ENCODE measurements around the gene ALDOA. TPM values are rescaled to one million over a fixed set of nuclear protein-coding genes. Genes with fewer than 3 reads are reported as not detected.

Gene ALDOA
- total RNA-seq, 2 donors from 2014 or later, result 857 to 918 TPM

DNA sequence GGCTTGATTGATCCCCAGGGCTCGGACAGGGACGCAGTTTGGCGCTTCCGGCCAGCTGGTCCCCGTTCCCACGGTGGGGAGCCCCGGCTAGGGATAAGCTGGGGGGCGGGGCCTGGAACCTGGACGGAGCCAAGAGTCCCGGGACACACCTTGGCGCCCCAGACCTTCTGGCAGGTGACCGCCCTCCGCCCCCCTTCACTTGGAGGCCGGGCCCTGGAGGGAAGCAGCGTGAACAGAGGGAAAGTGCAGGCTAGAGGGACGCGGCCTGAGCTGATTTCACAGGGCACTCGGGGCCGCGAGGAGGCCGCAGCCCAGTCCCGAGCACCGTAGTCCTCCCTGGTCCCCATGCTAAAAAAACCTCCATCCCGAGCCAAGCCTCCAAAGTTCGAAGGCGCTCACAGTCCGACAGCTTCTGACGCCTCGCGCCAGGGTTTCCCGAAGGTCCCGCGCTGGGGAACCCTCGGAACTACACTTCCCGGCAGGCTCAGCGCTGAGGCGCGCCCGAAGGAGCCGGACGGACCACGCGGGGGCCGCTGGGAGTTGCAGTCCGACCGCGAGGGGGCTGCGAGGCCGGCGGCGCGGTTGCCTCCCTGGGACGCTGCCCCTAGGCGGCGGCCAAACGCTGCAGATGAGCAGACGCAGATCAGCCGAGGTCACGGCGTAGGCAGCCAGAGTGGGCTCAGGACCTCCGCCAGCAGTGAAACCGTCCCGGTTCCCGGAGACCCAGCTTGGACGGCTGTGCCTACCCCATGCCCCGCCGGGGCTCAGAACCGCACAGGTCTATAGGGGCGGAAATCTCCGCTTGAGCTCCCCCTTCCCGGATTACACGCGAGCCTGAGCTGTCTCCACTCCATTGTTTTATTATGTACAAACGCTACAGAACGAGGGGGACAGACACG is 26.2 kb downstream of the ALDOA start, which contains the start of gene TBX6:
Gene TBX6, minus strand, starts transcription at position 451 of the 899 bp plus-strand sequence. CDS start 731 bp downstream, outside the sequence.
- H3K27ac Mint-ChIP-seq, result peak within 1 kb of the TSS; percentile 66
- H3K36me3 Mint-ChIP-seq (ENCODE audit: insufficient read depth in 2 of 2), result peaks cover 7 to 20% of the 10 kb centered on the region in 2 donors
- peaks cover 0 to 1% of the 10 kb centered on the region in 2 donors for H3K9me3 Mint-ChIP-seq
- peak; percentile 96 to 97 for DNase-seq
- ATAC-seq (replicated peaks in 1 of 2), result peak; percentile 81 to 83
- H3K4me3 Mint-ChIP-seq, result peak within 1 kb of the TSS; percentile 95 to 98
- H3K4me1 Mint-ChIP-seq (ENCODE audit: low read depth), result peaks cover 58% of the 10 kb centered on the region
- H3K27me3 Mint-ChIP-seq (ENCODE audit: low read depth), result no peaks in the 10 kb centered on the region

DNA sequence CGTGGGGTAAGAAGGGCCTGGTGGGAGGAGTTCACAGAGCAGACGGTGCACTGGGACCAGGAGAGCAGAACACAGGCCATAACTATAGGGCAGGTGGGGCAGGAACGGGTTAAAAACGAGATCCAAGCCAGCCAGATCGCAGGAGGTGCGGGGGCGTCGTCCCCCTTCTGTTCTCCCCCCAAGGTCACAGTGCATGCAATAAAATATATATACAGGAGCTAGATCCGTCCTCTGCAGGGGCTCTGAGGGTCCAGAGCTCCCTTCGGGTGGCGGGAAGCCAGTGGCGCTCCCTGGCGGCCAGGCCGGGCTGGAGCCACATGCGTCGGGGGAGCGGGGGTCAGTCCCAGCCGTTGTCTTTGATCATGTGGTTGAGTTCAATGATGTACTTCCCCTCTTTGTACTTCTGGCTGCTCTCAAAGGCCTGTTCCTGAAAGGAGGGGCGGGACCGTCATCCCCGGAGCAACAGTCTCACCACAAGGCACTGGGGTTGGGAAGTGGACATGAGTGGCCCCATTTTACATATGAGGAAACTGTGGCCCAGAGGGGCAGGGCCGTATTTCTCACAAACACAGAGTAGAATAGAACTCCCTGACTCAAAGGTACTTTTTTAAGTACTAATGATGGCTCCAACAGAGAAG is 26.9 kb downstream of the ALDOA start:
- Mint-ChIP-seq H3K4me1 (ENCODE audit: low read depth) (peaks cover 53% of the 10 kb centered on the region), H3K27ac (peak overlapping the region; percentile 66), H3K4me3 (peak overlapping the region; percentile 95 to 98), H3K27me3 (ENCODE audit: low read depth) (no peaks in the 10 kb centered on the region), H3K36me3 (ENCODE audit: insufficient read depth in 2 of 2) (peaks cover 12 to 21% of the 10 kb centered on the region in 2 donors), H3K9me3 (peaks cover under 1 to 3% of the 10 kb centered on the region in 2 donors)
- DNase-seq, result peak; percentile 84 to 87
- ATAC-seq (replicated peaks in 1 of 2), result peak; percentile 52 to 58

DNA sequence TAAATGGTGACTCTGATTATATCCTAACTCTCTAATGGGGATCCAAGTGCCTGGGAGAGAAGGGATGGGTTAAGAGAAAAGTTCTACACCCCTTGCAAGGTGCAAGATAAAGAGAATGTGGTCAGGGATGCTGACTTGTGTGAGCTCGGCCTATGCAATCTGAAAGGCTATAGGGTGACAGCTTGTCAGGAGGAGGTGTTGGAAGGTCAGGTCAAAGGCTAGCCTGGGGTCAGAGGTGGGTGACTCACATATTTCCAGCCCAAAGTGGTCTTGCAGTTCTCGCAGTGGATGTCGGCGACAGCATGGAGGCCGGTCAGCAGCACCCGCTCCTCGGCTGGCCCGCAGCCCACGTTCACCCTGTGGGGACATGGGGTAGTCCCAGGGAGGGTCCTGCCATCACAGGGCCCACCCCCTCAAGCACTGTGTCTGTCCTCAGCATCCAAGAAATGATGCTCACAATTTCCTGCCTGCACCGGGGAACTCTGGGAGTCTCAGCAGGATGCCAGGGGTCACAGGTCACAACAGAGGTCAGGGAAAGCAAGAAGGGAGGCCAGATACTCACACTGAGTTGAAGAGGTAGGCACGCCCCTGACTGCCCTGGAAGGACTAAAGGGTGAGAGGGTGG is 29.1 kb downstream of the ALDOA start:
- DNase-seq (no peak), ATAC-seq (replicated peaks in 1 of 2) (no peak)
- Mint-ChIP-seq H3K4me3 (peak overlapping the region; percentile 92 to 95), H3K4me1 (ENCODE audit: low read depth) (peaks cover 47% of the 10 kb centered on the region), H3K27ac (peak overlapping the region; percentile 77), H3K36me3 (ENCODE audit: insufficient read depth in 2 of 2) (peaks cover 16 to 24% of the 10 kb centered on the region in 2 donors), H3K27me3 (ENCODE audit: low read depth) (no peaks in the 10 kb centered on the region), H3K9me3 (peaks cover 5% of the 10 kb centered on the region in 2 donors)

- Mint-ChIP-seq H3K36me3 (ENCODE audit: insufficient read depth in 2 of 2) (peaks cover 16 to 24% of the 10 kb centered on the region in 2 donors), H3K4me3 (peak overlapping the region; percentile 92 to 95), H3K27me3 (ENCODE audit: low read depth) (no peaks in the 10 kb centered on the region), H3K27ac (peak overlapping the region; percentile 86), H3K9me3 (peaks cover 5% of the 10 kb centered on the region in 2 donors), H3K4me1 (ENCODE audit: low read depth) (peaks cover 39% of the 10 kb centered on the region)
- peak; percentile 31 to 32 for DNase-seq
- ATAC-seq (replicated peaks in 1 of 2), result no peak
Observed at GRCh38 chr16:30095166-30096078, 29.9 kb downstream of the ALDOA start.

- Mint-ChIP-seq H3K4me3 (peak within 1 kb of the TSS; percentile 92 to 95), H3K27ac (peak within 1 kb of the TSS; percentile 86), H3K27me3 (ENCODE audit: low read depth) (no peaks in the 10 kb centered on the region), H3K4me1 (ENCODE audit: low read depth) (peaks cover 38% of the 10 kb centered on the region), H3K9me3 (peaks cover 5% of the 10 kb centered on the region in 2 donors), H3K36me3 (ENCODE audit: insufficient read depth in 2 of 2) (peaks cover 16 to 24% of the 10 kb centered on the region in 2 donors)
- ATAC-seq (replicated peaks in 1 of 2) (peak; percentile 66 to 67), DNase-seq (peak; percentile 93 to 95)
Observed at GRCh38 chr16:30096105-30096861, 30.7 kb downstream of the ALDOA start, which contains the start of gene YPEL3. TSS of gene YPEL3 (minus strand) at chr16:30096213. CDS start at chr16:30095482, 731 bp downstream.

GRCh38 chr16:30096862-30097563 is 31.5 kb downstream of the ALDOA start:
- DNase-seq, result no peak
- peaks cover 36% of the 10 kb centered on the region for H3K4me1 Mint-ChIP-seq (ENCODE audit: low read depth)
- H3K4me3 Mint-ChIP-seq, result peak overlapping the region; percentile 74 to 81
- no peak for ATAC-seq (replicated peaks in 1 of 2)
- H3K27me3 Mint-ChIP-seq (ENCODE audit: low read depth), result no peaks in the 10 kb centered on the region
- peaks cover 5% of the 10 kb centered on the region in 2 donors for H3K9me3 Mint-ChIP-seq
- peaks cover 16 to 24% of the 10 kb centered on the region in 2 donors for H3K36me3 Mint-ChIP-seq (ENCODE audit: insufficient read depth in 2 of 2)
- H3K27ac Mint-ChIP-seq, result peak overlapping the region; percentile 56

GRCh38 chr16:30104090-30104489 is 38.5 kb downstream of the ALDOA start:
- no peak overlapping the region for H3K27ac Mint-ChIP-seq
- H3K36me3 Mint-ChIP-seq (ENCODE audit: insufficient read depth in 2 of 2), result peaks cover 1 to 5% of the 10 kb centered on the region in 2 donors
- ATAC-seq (replicated peaks in 1 of 2) (no peak), DNase-seq (no peak)
- no peaks in the 10 kb centered on the region for H3K9me3 Mint-ChIP-seq
- H3K4me3 Mint-ChIP-seq, result no peak overlapping the region
- H3K4me1 Mint-ChIP-seq (ENCODE audit: low read depth), result no peaks in the 10 kb centered on the region
- H3K27me3 Mint-ChIP-seq (ENCODE audit: low read depth), result no peaks in the 10 kb centered on the region

DNA sequence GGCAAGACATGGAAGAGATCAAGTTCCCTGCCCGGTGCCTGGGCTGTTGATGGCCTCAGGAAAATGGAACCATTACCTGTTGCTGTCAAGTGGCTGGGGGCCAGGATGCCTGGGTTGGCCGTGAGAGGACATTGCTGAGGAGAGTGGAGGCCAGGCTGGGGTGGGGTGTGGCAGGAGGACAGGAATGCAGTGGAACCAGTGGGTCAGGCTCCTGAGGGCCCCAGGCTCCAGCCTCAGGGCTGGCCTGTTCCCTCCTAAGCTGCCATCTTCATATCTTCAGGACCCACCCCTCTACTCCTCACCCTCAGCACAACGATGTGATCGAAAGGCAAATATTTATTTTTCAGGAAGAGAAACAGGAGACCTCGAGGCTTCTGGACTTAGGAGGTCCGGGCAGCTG is 38.9 kb downstream of the ALDOA start:
- ATAC-seq (replicated peaks in 1 of 2), result no peak
- DNase-seq, result no peak
- H3K36me3 Mint-ChIP-seq (ENCODE audit: insufficient read depth in 2 of 2), result peaks cover 1 to 5% of the 10 kb centered on the region in 2 donors
- H3K27me3 Mint-ChIP-seq (ENCODE audit: low read depth), result no peaks in the 10 kb centered on the region
- H3K9me3 Mint-ChIP-seq, result no peaks in the 10 kb centered on the region
- no peaks in the 10 kb centered on the region for H3K4me1 Mint-ChIP-seq (ENCODE audit: low read depth)
- H3K4me3 Mint-ChIP-seq, result no peak overlapping the region
- no peak overlapping the region for H3K27ac Mint-ChIP-seq

GRCh38 chr16:30108059-30108850 is 42.7 kb downstream of the ALDOA start:
- Mint-ChIP-seq H3K27me3 (ENCODE audit: low read depth) (no peaks in the 10 kb centered on the region), H3K9me3 (no peaks in the 10 kb centered on the region), H3K27ac (no peak overlapping the region), H3K4me3 (no peak overlapping the region), H3K4me1 (ENCODE audit: low read depth) (no peaks in the 10 kb centered on the region), H3K36me3 (ENCODE audit: insufficient read depth in 2 of 2) (peaks cover 1 to 7% of the 10 kb centered on the region in 2 donors)
- DNase-seq (no peak), ATAC-seq (replicated peaks in 1 of 2) (no peak)

DNA sequence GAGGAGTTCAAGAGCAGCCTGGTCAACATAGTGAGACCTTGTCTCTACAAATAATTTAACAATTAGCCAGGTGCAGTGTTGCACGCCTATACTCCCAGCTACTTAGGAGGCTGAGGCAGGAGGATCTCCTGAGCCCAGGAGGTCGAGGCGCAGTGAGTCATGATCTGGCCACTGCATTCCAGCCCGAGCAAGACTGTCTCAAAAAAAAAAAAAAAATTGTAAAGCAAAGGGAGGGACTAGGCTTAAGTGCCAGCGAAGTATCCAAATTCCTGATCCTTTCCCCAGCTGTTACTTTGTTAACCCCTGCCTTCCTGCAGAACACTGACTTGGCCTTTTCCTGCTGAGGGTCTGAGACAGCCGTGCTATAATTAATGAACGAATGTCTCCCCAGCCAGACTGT is 45.1 kb downstream of the ALDOA start:
- DNase-seq, result no peak
- peaks cover 0 to 4% of the 10 kb centered on the region in 2 donors for H3K36me3 Mint-ChIP-seq (ENCODE audit: insufficient read depth in 2 of 2)
- H3K9me3 Mint-ChIP-seq, result no peaks in the 10 kb centered on the region
- no peak overlapping the region for H3K27ac Mint-ChIP-seq
- peaks cover 10% of the 10 kb centered on the region for H3K4me1 Mint-ChIP-seq (ENCODE audit: low read depth)
- no peak for ATAC-seq (replicated peaks in 1 of 2)
- no peak overlapping the region for H3K4me3 Mint-ChIP-seq
- no peaks in the 10 kb centered on the region for H3K27me3 Mint-ChIP-seq (ENCODE audit: low read depth)

Data from activated T-cell treated with anti-CD3 and anti-CD28 coated beads, Interleukin-2, amount 50 U/mL, for 72 hours (primary cell).